NCI-H69 (cell line): ENCODE data around the gene LRRC8E.
"Not testable (repeated sequence)": the region's sequence is repeated elsewhere in the genome, so short reads cannot be mapped to it uniquely, and the experiment has no call there.

Source experiments
- DNase-seq: peaks from one replicate; lab custom pipeline; 2025; lab: John Stamatoyannopoulos, UW

LRRC8E gene

DNA sequence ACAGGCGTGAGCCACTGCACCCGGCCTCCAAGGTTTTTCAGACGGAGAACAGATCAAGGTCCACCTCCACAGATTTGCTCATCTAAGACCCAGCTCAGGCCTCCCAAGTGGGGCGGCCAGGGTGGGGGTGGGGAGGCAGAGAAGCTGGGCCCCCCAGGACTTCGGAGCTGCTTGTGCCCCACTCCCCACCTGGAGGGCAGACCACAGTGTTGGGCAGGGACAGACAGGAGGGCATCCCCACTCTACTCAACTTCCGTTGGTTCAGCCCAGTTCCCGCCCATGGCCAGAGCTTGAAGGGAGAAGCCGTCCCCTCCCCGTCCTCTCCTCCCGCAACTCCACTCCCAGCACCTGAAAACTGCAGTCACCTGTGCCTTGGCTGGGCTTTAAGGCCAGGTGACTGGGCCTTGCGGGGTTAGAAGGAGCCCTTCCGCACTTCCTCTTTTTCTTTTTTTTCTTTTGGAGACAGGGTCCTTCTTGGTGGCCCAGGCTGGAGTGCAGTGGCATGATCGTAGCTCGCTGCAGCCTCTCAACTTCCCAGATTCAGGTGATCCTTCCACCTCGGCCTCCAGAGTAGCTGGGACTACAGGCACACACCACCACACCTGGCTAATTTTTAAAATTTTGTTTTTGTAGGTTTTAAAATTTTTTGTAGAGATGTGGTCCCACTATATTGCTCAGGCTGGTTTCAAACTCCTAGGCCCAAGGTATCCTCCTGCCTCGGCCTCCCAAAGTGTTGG is 734 bp upstream of the LRRC8E start:
- DNase-seq: no peak

GRCh38 chr19:7888826-7889217 is 512 bp downstream of the LRRC8E start:
- no peak for DNase-seq

GRCh38 chr19:7893362-7894101 is 5.2 kb downstream of the LRRC8E start:
- not testable (repeated sequence) for DNase-seq

DNA sequence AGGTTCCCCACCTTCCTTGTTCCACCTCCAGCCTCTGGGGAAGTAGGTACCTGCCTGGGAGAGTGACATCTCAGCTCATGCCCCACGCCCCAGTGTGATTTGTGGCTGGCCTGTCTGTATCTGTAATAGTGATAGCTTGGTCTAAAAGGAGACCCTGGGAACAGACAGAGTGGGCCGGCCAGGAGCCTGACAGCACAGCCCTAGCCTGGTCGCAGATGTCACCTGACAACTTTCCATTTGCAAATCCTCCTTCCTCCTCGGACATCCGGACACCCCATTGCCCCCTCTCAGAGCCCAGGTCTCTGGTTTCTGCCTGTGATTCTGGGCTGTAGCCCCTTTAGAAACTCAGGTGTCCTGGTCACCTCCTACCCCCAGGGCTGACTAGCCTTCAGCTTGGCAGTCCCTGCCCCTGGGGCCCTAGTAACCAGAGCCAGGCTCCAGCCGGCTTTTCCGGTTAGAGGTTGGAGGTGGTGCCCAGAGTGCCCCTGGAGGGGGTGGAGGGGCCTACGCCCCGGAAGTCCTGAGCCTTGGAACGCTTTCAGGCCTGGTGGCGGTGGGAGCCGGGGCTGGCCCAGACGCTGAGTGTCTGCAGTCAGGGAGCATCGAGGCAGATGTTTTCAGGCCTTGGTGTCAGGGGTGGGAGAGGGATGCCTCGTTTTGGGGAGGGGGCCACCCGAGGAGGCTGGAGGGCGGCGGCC is 6.5 kb downstream of the LRRC8E start:
- DNase-seq: no peak

DNA sequence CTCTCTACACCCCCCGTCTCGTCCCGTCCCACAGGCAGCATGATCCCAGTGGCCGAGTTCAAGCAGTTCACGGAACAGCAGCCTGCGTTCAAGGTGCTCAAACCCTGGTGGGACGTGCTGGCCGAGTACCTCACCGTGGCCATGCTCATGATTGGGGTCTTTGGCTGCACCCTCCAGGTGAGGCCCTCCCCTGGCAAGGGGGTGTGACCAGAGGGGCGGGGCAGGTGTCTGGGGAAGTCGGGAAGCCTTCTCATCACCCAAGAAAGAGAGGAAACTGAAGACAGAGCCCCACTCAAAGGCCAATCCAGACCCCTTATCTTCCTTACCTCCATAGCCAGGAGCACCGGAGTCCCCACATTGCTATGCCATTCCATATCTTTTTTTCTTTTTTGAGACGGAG is 7.3 kb downstream of the LRRC8E start:
- no peak for DNase-seq

DNA sequence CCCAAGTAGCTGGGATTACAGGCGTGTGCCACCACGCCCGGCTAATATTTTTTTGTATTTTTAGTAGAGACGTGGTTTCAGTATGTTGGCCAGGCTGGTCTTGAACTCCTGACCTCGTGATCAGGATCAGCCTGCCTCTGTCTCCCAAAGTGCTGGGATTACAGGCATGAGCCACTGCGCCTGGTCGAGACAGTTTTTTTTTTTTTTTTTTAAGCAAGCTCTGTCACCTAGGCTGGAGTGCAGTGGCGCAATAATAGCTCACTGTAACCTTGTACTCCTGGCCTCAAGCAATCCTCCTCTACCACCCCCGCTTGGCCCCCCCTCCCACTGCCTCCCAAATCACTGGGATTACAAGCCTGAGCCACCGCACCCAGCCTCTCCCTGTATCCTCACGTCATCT is 9.0 kb downstream of the LRRC8E start:
- DNase-seq: no peak

GRCh38 chr19:7898967-7899366 is 10.7 kb downstream of the LRRC8E start:
- DNase-seq: no peak

DNA sequence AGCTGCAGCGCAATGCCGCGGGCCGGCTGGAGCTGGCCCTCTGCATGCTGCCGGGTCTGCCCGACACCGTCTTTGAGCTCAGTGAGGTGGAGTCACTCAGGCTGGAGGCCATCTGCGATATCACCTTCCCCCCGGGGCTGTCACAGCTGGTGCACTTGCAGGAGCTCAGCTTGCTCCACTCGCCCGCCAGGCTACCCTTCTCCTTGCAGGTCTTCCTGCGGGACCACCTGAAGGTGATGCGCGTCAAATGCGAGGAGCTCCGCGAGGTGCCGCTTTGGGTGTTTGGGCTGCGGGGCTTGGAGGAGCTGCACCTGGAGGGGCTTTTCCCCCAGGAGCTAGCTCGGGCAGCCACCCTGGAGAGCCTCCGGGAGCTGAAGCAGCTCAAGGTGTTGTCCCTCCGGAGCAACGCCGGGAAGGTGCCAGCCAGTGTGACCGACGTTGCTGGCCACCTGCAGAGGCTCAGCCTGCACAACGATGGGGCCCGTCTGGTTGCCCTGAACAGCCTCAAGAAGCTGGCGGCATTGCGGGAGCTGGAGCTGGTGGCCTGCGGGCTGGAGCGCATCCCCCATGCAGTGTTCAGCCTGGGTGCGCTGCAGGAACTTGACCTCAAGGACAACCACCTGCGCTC is 11.6 kb downstream of the LRRC8E start:
- no peak for DNase-seq

DNA sequence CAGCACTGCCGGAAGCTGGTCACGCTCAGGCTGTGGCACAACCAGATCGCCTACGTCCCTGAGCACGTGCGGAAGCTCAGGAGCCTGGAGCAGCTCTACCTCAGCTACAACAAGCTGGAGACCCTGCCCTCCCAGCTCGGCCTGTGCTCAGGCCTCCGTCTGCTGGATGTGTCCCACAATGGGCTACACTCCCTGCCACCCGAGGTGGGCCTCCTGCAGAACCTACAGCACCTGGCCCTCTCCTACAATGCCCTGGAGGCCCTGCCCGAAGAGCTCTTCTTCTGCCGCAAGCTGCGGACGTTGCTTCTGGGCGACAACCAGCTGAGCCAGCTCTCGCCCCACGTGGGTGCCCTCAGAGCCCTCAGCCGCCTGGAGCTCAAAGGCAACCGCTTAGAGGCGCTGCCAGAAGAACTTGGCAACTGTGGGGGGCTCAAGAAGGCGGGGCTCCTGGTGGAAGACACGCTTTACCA is 12.1 kb downstream of the LRRC8E start:
- no peak for DNase-seq

- DNase-seq: no peak
These were observed 12.6 kb downstream of the LRRC8E start for GRCh38 chr19:7900931-7901330.

- no peak for DNase-seq
These were observed 13.0 kb downstream of the LRRC8E start for GRCh38 chr19:7901337-7901736.

DNA sequence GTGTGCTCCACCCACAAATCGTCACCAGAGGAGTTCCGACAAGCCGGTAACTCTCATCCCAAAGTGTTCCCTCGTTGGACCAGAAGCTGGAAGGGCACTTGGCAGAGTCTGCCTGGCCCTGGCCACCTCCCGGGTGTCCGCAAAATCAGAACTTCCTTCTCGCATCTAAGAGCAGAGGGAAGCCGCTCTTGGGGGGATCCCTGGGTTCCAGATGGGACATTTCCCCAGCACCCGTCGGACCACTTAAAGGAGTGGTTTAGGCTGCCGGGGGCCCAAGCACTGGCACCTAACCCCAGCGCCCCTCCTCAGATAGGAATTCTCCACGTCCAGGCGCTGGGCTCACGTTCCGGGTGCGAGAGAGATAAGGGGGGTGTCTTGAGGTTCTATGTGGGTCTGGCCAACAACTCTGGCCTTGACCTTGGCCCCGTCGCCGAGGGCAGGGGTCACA is 14.5 kb downstream of the LRRC8E start:
- peak; percentile 36 for DNase-seq

DNA sequence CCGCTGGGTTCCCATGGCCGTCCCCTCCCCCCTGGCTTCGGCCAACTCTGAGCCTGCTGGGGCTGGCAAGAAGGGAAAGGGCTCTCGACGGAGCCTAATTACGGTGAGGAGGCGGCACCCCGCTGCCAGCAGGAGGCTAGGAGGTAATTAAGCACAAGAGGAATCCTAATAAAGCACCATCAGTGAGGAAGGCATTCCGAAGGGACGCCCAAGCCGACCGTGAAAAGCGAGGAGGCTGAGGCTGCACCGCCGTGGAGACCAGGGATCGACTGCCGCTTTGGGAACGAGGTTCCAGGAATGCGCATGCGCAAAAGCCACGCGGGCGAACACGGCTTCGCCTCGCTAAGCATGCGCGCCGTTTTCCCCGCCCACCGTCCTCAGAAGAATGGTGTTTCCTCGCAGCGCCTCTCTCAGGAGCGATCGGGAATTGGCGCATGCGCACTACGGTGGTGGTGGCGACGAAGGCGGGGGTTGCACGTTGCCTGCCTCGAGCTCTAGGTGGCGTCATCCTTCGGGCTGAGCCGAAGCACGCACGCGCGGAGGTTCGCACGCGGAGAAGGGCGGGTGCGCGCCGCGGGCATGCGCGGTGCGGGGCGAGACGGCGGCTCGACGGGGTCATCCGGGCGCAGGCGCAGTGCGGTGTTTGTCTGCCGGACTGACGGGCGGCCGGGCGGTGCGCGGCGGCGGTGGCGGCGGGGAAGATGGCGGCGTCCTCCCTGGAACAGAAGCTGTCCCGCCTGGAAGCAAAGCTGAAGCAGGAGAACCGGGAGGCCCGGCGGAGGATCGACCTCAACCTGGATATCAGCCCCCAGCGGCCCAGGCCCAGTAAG is 15.1 kb downstream of the LRRC8E start, which contains the start of gene MAP2K7:
MAP2K7 (plus strand) TSS at position 634 of the 830 bp plus-strand sequence; CDS start at position 702, 68 bp downstream.
- peak; percentile 99 for DNase-seq

- DNase-seq: peak; percentile 82
These were observed 16.0 kb downstream of the LRRC8E start for GRCh38 chr19:7904074-7905020.

- DNase-seq: no peak
These were observed 17.0 kb downstream of the LRRC8E start for GRCh38 chr19:7905268-7905667.

GRCh38 chr19:7905859-7906258 is 17.5 kb downstream of the LRRC8E start:
- DNase-seq: no peak

GRCh38 chr19:7907122-7907521 is 18.8 kb downstream of the LRRC8E start:
- DNase-seq: no peak

- DNase-seq: no peak
These were observed 19.2 kb downstream of the LRRC8E start for GRCh38 chr19:7907544-7907943.

DNA sequence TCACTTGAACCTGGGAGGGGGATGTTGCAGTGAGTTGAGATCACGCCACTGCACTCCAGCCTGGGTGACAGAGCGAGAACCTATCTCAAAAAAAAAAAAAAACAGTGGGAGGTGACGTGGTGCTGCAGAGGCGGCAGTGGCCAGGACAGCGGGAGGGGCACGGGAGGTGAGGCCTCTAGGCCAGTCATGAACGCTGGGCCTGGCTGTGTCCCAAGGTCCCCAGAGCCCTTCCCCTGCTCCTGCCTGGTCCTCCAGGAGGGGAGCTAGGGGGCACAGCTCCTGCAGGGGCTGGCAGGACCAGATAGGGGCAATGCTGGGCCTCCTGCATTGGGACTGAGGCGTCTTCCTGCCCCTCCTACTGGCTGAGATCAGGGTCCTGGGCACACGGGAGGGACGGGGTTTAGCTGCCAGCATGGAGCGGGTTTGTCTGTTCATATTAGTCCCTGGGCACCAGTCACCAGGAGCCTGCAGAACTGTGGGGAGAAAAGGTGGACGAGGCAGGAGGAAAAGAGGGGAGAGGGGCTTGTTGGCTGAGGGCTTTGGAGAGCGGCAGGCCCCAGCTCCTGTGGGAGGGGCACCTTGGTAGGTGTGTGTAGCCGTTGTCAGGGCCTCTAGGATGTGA is 19.9 kb downstream of the LRRC8E start:
- no peak for DNase-seq
